Endodermal cell (in vitro differentiated cells): Measurements from ENCODE around the gene MED29. TPM values are rescaled to one million over a fixed set of nuclear protein-coding genes. Genes with fewer than 3 reads are reported as not detected.

Source experiments
- DNase-seq: peaks from one replicate; pipeline ENCODE4 v3.0.0-alpha.2; 2017
- H3K27ac ChIP-seq: 2 replicates; pipeline ENCODE4 v1.5.1; 2013; ENCODE audit warnings: mild to moderate bottlenecking, low read depth, low read length, moderate library complexity
- H3K27me3 ChIP-seq: 2 replicates; pipeline ENCODE4 v1.6.1; 2013; ENCODE audit warnings: mild to moderate bottlenecking, low read length, moderate library complexity; ENCODE audit not compliant: insufficient read depth, control insufficient read depth, poor library complexity, severe bottlenecking
- H3K36me3 ChIP-seq: 2 replicates; pipeline ENCODE4 v1.7.0; 2013; ENCODE audit warnings: mild to moderate bottlenecking, low read length, moderate library complexity; ENCODE audit not compliant: control insufficient read depth, insufficient read depth
- H3K4me1 ChIP-seq: one replicate; pipeline ENCODE4 v1.7.0; 2013; ENCODE audit warnings: low read length; ENCODE audit not compliant: control insufficient read depth, insufficient read depth
- H3K4me3 ChIP-seq: 2 replicates; pipeline ENCODE4 v1.5.1; 2013; ENCODE audit warnings: mild to moderate bottlenecking, low read length, moderate library complexity
- H3K9ac ChIP-seq: 2 replicates; pipeline ENCODE4 v1.6.1; 2013; ENCODE audit warnings: mild to moderate bottlenecking, low read length, moderate library complexity; ENCODE audit not compliant: poor library complexity, severe bottlenecking; ENCODE audit errors: extremely low read depth
- H3K9me3 ChIP-seq: 2 replicates; pipeline ENCODE4 v1.6.1; 2013; ENCODE audit warnings: mild to moderate bottlenecking, low read length, moderate library complexity; ENCODE audit not compliant: control insufficient read depth
- H3K27ac Mint-ChIP-seq: 2 replicates; pipeline ENCODE4 v1.8.0; 2020; ENCODE audit warnings: mixed read lengths
- H3K27me3 Mint-ChIP-seq: 2 replicates; pipeline ENCODE4 v1.8.0; 2021; ENCODE audit warnings: mild to moderate bottlenecking, mixed read lengths; ENCODE audit not compliant: insufficient read depth
- H3K36me3 Mint-ChIP-seq: 2 replicates; pipeline ENCODE4 v1.8.0; 2020; ENCODE audit warnings: low read depth, mixed read lengths
- H3K4me1 Mint-ChIP-seq: 2 replicates; pipeline ENCODE4 v1.8.0; 2020; ENCODE audit warnings: mixed read lengths
- H3K4me3 Mint-ChIP-seq: 2 replicates; pipeline ENCODE4 v1.8.0; 2020; ENCODE audit warnings: mild to moderate bottlenecking, moderate library complexity, mixed read lengths
- H3K9me3 Mint-ChIP-seq: 2 replicates; pipeline ENCODE4 v1.8.0; 2020; ENCODE audit warnings: mild to moderate bottlenecking, mixed read lengths
- CTCF ChIP-seq: fragments of 200-600 bp; sonication (generic); conservative IDR thresholded peaks from 2 replicates; pipeline ENCODE4 v1.5.0; 2021; ENCODE audit warnings: antibody characterized with exemption, mild to moderate bottlenecking
- WGBS, 2 experiments: methylation state at CpG; one replicate each; pipeline versions ENCODE4 v1.1.5 to v1.1.7; 2013; ENCODE audit warnings: missing lambda C conversion rate in 2 of 2, mixed read lengths in 1 of 2; ENCODE audit not compliant: insufficient coverage in 1 of 2, insufficient read length in 1 of 2; 5-methylcytosine and 5-hydroxymethylcytosine counted together
- total RNA-seq, 2 donors: library from RNA; stranded (reverse); fragmentation: NEBNext Ultra II Directional in 1 of 2; extraction: Animal tissue kit (Norgen Biotek cat#: 25700) in 1 of 2; gene quantifications; 2 replicates in 1 of 2; 3 replicates in 1 of 2; pipeline ENCODE4 v1.2.1, GENCODE V29; 2021

Gene MED29
- total RNA-seq, 2 donors from 2014 or later: 32.6 to 38.9 TPM

- WGBS, 2 experiments: 0% methylated on average over 16 to 51 of the region's 54 CpGs
- Histone ChIP-seq H3K27me3 (no peaks in the 10 kb centered on the region), H3K9me3 (no peaks in the 10 kb centered on the region), H3K4me1 (peaks cover 6% of the 10 kb centered on the region), H3K27ac (peak overlapping the region; percentile 94), H3K9ac (peak overlapping the region; percentile 98), H3K4me3 (peak overlapping the region; percentile 98), H3K36me3 (peaks cover 33% of the 10 kb centered on the region)
- Mint-ChIP-seq H3K9me3 (no peaks in the 10 kb centered on the region), H3K27me3 (no peaks in the 10 kb centered on the region), H3K36me3 (peaks cover 37% of the 10 kb centered on the region), H3K27ac (peak overlapping the region; percentile 94), H3K4me3 (peak overlapping the region; percentile 91), H3K4me1 (peaks cover 32% of the 10 kb centered on the region)
- no peak for TF ChIP-seq CTCF
- DNase-seq: peak; percentile 86
These were observed 22.2 kb downstream of the MED29 start for GRCh38 chr19:39413272-39413910.

- Histone ChIP-seq H3K9ac (peak overlapping the region; percentile 98), H3K9me3 (no peaks in the 10 kb centered on the region), H3K27ac (peak overlapping the region; percentile 94), H3K4me1 (peaks cover 6% of the 10 kb centered on the region), H3K27me3 (no peaks in the 10 kb centered on the region), H3K4me3 (peak overlapping the region; percentile 98), H3K36me3 (peaks cover 39% of the 10 kb centered on the region)
- H3K36me3 Mint-ChIP-seq: peaks cover 38% of the 10 kb centered on the region
- peak; percentile 80 for DNase-seq
- peak overlapping the region; percentile 94 for H3K27ac Mint-ChIP-seq
- no peaks in the 10 kb centered on the region for H3K9me3 Mint-ChIP-seq
- H3K4me1 Mint-ChIP-seq: peaks cover 26% of the 10 kb centered on the region
- H3K4me3 Mint-ChIP-seq: peak overlapping the region; percentile 91
- 21 to 36% methylated on average over 8 to 18 of the region's 18 CpGs for WGBS, 2 experiments
- TF ChIP-seq CTCF: no peak
- H3K27me3 Mint-ChIP-seq: no peaks in the 10 kb centered on the region
These were observed 22.9 kb downstream of the MED29 start for GRCh38 chr19:39413911-39414608.

DNA sequence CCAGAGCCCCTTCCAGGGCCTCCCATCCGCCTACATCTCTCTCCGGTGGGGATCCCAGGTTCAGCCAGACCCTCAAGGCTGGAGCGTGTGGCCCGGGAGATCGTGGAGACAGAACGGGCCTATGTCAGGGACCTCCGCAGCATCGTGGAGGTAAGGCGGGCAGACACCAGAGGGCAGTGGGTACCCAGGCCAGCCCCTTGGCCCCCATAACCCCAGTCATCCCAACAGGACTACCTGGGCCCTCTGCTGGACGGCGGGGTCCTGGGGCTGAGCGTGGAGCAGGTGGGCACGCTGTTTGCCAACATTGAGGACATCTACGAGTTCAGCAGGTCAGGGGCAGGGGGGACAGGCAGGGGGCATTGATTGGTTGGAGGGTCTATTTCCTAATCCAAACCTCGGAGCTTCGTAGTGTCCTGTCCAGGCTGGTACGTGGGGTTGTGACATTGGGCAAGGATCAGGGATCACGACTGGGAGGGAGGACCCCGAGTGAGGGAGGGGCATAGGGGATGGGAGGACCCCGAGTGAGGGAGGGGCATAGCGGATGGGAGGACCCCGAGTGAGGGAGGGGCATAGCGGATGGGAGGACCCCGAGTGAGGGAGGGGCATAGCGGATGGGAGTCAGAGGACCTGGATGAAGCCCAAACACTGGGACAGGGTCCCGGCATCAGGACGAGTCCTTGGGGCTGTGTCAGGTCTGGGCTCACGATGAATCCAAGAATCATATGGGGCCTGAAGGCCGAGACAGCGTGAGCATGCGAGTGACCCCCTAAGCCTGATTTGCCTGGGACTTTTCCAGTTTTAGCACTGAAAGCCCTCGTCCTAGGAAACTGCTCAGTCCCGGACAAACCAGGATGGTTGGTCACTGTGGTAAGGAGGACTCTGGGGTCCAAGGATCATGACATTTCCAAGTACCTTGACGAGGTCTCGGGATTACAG is 24.2 kb downstream of the MED29 start:
- Histone ChIP-seq H3K4me3 (peak overlapping the region; percentile 98), H3K27me3 (no peaks in the 10 kb centered on the region), H3K4me1 (peaks cover 6% of the 10 kb centered on the region), H3K9ac (no peak overlapping the region), H3K9me3 (no peaks in the 10 kb centered on the region), H3K27ac (no peak overlapping the region), H3K36me3 (peaks cover 46% of the 10 kb centered on the region)
- peaks cover 26% of the 10 kb centered on the region for H3K4me1 Mint-ChIP-seq
- 83 to 93% methylated on average over 19 to 35 of the region's 35 CpGs for WGBS, 2 experiments
- peak; percentile 52 for TF ChIP-seq CTCF
- H3K4me3 Mint-ChIP-seq: peak overlapping the region; percentile 91
- no peaks in the 10 kb centered on the region for H3K27me3 Mint-ChIP-seq
- no peak overlapping the region for H3K27ac Mint-ChIP-seq
- peaks cover 43% of the 10 kb centered on the region for H3K36me3 Mint-ChIP-seq
- peak; percentile 69 for DNase-seq
- no peaks in the 10 kb centered on the region for H3K9me3 Mint-ChIP-seq
